Stimulated activated naive CD8-positive, alpha-beta T cell treated with anti-CD3 and anti-CD28 coated beads, Interleukin-15, Interleukin-2, amounts not matched to agents 100 U/mL and 50 U/mL, for 24 hours (primary cell): Measurements from ENCODE around the gene ANKRD28.

ENCODE experiments used
- ATAC-seq: fragments of 150-1000 bp; cut with Tn5 transposase; one replicate; pipeline ENCODE4 v1.10.0; 2021
- DNase-seq: peaks from one replicate; pipeline ENCODE4 v3.0.0; 2021

ANKRD28 gene

DNA sequence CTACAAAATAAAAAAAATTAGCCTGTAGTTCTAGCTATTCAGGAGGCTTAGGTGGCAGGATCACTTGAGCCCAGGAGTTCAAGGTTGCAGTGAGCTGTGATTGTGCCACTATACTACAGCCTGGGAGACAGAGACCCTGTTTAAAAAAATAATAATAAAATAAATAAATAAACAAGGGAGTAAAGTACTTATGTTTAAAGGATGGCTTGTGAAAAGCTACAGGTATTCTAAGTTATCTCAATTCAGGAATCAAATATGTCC is 74.2 kb downstream of the ANKRD28 start:
- ATAC-seq, result no peak
- no peak for DNase-seq

DNA sequence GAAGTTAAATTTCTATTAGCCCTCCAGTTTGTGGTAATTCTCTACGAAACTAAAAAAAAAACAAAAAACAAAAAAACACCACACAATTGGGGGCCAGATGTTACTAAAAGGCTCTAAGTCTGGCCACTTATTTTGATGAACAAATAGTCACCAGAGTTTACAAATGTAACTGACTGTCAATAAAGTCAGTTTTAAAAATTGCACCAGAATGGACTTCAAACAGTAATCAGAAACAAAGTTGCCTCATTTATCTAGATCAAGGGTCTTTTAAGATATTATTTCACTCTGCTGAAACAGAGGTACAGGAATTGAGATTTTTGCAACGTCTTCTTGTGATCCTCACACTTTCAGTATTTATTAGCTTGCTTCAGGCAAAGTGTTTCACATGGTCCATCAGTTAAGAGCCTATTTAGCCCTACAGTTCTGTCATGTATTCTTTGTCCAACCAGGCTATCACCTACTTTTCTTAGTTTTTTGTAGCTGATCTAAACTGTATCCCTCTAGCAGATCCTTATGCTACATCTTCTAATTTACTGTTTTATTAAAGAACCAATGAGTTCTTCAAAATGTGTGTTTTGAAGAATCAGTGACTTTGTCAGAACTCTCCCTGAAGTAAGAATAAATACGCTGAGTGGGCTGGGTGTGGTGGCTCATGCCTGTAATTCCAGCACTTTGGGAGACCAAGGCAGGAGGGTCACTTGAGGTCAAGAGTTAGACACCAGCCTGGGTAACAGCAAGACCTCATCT is 74.7 kb downstream of the ANKRD28 start:
- DNase-seq (no peak), ATAC-seq (no peak)

DNA sequence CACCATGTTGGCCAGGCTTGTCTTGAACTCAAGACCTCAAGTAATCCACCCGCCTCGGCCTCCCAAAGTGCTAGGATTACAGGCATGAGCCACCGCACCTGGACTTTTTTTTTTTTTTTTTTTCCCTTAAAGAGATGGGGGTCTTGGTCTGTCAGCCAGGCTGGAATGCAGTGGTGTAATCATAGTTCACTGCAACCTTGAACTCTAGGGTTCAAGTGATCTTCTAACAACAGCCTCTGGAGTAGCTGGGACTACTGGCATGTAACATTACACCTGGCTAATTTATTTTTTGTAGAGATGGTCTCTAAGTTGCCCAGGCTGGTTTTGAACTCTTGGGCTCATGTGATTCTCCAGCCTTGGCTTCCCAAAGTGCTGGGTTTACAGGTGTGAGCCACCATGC is 81.6 kb downstream of the ANKRD28 start:
- DNase-seq (no peak), ATAC-seq (no peak)

DNA sequence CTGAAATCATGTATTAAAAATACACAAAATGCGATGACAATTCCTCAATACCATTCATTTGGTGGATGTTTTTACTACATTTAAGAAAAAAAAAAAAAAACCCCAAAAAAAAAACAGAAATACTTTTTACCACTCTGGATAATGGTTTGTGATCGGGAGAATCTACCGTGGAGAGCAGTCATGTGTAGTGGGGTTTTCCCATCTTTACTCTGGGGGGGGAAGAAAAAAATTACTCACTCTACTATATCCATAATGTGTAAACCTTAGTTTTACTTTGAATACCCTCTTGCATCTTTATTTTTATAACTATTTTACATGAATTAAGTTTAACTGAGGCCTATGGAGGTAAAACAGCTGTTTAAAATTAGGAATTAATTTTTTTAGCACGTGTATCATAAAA is 83.3 kb downstream of the ANKRD28 start:
- ATAC-seq, result no peak
- no peak for DNase-seq

DNA sequence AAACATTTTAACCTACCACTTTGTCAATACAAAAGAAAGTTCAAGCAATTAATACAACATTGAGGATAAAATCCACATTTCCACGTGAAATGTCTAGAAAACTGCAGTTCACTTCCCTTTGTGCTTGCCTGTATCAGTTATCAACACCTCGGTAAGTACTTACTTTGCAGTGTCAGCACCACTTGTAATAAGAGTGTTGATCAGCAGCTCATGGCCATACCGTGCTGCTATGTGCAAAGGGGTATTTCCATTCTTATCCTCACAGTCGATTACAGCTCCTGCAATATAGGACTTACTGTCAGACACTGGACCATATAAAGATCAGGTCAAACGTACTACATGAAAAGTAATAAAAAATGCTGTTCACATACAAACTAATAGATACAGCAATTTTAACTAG is 84.4 kb downstream of the ANKRD28 start:
- DNase-seq (no peak), ATAC-seq (no peak)

DNA sequence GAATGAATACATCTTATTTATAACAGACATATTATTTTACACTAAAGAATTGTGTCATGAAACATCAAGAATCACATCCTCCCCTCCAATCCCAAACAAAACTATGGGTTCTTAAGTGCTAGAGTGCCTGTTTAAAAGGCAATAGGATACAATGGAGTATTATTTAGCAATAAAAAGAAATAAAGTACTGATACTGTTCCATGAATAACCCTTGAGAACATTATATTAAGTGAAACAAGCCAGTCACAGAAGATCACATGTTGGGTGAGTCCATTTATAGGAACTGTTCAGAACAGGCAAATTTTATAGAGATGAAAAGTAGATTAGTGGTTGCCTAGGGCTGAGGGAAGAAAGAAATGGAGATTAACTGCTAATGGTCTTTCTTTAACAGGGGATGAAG is 86.5 kb downstream of the ANKRD28 start:
- ATAC-seq (no peak), DNase-seq (no peak)

DNA sequence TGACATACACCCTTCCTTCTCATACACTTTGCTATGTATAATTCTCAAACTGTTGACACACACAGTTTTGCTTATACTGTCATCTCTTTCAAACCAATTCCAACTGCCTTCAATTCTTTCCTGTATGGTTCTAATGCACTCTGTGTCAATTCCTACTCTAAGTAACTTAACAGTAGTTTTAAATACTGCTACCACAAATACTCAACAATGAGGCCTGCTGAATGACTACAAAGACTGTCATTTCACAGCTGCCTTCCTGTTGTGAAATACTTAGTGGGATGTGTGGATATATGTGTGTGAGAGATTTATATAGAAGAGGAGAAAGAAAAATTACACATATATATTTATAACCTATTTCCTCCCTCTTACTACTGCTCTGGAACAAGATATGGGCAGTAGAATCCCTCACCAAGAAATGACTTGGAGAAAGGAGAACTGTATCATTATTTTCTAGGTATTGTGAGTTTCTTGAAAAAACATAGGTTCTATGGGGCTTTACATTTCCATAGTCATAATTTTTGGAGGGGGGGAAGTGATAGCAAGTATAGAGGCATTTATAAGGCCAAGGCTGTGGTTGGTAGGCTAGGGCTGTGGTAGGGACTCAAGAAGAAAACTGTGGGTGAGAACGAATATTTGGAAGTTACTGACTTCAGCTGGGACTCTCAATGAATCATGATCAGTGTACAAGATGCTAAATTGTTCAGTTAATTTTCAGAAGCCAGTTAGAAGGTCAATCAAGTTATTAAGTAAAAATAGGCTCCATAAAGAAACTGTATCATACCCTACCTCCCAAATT is 88.7 kb downstream of the ANKRD28 start:
- DNase-seq (no peak), ATAC-seq (no peak)

DNA sequence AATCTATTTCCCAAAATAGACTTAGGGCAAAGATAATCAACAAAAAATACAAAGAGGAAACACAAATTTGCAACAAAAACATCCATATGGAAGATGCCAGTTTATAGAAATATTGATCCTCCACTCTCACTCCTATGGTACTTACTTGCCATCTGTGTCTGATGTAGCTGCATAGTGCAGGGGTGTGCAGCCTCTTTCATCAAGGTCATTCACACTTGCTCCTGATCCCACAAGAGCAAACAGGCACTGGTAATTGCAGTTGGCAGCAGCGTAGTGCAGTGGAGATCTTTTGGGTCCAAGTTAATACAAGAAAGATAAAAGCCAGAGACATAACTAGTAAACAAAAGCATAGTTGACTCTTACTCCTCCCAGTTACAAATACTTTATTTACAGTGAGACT is 90.0 kb downstream of the ANKRD28 start:
- no peak for DNase-seq
- no peak for ATAC-seq

DNA sequence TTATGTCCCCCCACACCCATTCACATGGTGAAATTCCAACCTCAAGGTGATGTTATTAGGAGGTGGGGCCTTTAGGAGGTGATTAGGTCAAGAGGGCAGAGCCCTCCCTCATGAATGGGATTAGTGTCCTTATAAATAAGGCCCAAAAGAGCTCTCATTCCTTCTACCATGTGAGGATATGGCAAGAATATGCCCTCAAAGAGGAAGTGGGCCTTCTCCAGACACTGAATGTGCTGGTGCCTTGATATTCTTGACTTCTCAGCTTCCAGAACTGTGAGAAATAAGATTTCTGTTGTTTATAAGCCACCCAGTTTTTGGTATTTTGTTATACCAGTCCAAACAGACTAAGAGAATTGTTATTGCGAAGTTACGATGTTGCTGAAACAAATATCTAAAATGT is 94.4 kb downstream of the ANKRD28 start:
- ATAC-seq (no peak), DNase-seq (no peak)

DNA sequence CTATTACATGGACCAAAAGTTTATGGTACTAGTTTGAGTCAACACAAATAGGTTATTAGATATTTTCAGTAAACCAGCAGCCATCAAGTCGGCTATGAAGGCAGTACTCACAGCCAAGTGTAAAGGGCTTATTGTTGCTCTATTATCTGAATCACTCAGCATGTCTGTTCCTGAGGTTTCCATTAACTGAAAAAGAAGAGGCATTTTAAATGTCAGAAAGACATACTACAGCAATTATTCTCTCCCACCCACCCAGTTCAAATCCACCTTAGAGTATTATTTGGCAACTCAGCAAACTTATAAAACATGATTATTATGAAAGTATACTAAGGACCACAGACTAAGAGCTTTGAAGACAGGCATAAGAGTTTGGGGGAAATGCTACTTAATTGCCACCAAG is 103.2 kb downstream of the ANKRD28 start:
- DNase-seq (no peak), ATAC-seq (no peak)

DNA sequence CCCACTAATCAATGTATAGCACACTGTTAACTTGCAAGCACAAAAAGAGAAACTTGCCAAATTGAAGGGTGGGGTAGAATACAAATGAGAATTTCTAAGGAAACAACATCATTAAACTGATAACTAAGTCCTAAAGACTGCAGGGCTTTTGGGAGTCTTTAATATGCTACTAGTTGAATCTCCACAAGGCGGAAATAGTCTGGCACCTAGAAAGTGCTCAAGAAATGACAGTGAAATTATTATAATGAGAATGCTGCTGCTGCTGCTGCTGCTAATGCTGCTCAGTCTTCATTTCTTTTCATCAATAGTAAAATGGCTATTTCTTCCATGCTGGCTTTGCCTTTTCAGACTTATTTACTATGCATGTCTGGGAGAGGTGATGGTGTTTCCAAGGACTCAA is 104.4 kb downstream of the ANKRD28 start:
- DNase-seq (no peak), ATAC-seq (no peak)

DNA sequence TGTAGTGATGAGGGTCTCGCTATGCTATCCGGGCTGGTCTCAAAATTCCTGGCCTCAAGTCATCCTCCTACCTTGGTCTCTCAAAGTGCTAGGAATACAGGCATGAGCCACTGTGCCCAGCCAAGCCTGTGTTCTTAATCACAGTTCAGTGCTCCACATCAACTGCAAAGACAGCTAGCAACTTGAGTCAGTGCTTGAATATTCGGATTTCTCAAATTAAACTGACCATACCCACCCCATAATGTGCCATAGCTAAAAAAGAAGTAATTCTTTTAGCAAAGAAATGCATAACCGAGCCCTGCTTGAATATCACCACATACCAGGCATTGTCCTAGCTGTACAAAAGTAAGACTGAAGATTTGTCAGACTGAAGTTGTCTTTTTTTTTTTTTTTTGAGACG is 107.0 kb downstream of the ANKRD28 start:
- no peak for ATAC-seq
- no peak for DNase-seq

DNA sequence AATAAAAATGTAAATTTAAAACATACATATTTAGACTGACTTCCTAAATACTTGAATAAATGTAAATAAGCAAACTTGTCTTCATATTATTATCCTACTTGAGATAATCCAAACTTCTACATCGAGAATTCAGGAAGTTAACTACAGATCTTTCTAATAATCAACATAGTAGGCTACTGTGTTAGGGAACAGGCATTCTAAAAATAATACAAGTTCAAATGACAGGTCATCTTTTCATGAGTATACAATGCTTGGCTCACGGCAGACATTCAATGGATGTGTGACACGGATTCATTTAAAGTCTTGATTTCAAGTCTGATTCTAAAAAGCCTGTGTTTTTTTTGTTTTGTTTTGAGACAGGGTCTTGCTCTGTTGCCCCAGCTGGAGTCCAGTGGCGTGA is 107.5 kb downstream of the ANKRD28 start:
- DNase-seq, result no peak
- ATAC-seq, result no peak

DNA sequence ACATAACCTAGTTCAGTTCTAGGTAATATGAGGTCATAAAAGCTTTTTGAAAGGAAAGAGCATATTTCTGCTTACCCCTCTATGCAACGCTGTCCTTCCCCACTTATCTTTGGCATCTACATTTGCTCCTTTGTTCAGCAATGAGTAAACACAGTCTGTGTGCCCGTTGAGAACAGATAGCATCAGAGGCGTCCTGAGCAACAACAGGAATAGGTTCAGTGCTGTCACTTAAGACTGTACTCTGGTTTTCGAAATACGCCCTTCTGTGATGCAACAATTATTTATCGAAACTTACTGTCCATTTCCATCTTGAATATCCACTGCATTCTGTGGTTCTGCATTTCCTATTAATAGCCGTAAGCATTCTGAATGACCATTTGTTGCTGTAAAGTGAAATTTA is 111.9 kb downstream of the ANKRD28 start:
- DNase-seq (no peak), ATAC-seq (no peak)

DNA sequence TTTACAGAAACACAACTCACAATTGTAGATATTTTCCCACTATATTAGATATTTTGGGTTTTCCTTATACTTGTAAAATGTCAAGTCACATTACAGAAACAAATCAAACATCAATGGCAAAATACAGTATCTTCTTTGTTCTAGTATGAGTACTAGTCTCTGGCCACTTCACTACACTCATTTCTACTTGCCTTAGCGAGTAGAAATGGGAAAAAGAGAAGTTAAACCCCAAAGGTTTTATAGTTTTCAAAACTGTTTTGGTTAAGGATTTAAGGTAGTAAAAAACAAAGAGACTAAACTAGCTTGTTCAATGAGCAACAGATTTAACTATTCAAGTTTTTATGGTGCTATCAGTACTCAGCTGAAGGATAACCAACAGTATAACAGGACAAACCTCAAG is 114.5 kb downstream of the ANKRD28 start:
- ATAC-seq (no peak), DNase-seq (no peak)

DNA sequence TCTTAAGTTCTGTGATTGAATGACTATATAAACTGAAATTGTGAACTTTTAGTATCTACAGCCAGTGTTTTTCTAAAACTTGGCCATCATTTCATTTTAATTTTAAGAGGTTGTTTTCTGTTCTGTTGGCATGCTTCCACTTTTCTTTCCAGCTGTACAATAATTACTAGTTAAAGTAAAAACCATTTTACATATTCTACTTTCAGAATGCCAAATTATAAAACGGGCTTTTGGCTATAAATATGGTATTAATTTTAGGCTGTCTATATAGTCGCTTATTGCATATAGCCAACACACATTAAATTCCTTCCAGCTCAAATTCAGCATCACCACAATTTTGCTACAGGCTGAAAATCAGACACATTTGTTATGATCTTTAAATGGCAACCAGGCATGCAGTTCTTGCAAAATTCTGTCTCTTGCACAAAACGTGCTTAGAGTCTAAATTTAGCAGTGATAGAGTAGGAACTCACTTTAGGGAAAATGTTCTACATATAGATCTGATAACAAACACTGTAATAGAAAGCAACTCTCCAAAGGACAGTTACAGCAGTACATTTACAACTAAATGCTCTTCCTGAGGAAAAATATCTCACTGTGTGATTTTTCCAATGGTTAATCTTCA is 115.1 kb downstream of the ANKRD28 start:
- DNase-seq (no peak), ATAC-seq (no peak)

DNA sequence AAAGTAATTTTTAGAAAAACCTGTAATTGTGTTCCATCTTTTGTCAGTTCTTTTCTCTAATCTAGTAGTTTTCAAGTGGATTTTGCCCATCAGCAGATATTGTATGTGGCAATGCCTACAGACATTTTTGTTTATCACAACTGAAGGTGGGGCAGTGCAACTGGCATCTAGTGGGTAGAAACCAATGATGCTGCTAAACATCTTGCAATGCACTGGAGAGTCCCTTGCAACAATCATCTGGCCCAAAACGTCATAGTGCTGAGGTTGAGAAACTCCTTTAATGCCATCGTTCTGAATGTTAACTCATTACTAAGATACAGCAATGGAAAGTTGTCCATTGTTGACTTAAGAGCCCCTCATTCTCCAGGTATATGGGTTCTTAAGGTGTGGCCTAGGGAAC is 116.1 kb downstream of the ANKRD28 start:
- no peak for ATAC-seq
- DNase-seq, result no peak

DNA sequence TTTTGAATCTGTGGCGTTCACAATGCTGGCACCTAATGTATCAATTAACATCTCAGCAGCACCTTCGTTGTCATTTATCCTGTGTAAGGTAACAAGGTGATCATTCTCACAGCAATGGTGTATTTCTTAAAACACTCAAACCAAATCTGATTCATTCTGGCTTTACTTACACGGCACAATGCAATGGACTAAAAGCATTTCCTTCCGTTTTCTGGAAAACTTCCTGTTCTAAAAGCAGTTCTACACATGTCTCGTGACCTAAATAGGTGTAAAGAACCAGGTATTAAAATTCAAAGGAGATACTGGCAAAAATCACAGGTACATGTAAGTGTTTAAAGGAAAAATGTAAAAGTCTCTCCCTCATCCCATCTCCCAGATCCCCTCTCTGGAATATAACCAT is 118.5 kb downstream of the ANKRD28 start:
- ATAC-seq (no peak), DNase-seq (no peak)

DNA sequence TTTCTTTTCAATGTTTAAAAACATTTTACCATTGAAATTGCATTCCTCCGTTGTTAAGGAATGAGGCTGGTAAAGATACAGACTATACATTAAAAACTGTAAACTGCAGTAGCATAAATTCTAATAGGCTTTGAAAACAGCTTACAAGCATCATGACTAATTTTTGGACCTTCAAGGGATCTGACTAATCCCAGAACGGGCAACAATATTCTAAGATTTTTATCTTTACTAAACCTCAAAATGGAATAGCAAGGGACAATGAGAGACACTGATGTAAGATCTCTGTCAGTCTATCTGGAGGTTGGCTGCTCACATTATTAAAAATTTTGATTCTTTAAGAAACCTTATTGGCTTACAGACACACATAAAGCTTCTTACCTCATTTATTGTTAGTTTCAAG is 121.5 kb downstream of the ANKRD28 start:
- ATAC-seq (no peak), DNase-seq (no peak)

DNA sequence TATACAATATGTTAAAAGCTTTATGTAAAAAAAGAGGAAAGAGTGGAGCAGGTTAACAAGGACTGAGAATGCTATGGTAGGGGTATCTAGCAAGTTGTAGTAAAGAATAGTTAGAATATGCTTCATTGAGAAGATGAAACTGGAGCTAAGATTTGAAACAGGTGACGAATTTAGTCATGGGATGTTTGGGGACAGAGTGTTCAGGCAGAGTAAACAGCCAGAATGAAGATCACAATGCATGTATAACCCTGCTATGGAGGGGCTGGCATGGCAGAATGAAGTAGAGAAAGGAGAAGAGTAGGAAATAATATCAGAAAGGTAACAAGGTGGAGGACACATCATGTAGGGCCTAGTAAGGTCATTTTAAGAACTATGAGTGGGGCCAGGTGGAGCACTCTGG is 124.2 kb downstream of the ANKRD28 start:
- ATAC-seq (no peak), DNase-seq (no peak)

DNA sequence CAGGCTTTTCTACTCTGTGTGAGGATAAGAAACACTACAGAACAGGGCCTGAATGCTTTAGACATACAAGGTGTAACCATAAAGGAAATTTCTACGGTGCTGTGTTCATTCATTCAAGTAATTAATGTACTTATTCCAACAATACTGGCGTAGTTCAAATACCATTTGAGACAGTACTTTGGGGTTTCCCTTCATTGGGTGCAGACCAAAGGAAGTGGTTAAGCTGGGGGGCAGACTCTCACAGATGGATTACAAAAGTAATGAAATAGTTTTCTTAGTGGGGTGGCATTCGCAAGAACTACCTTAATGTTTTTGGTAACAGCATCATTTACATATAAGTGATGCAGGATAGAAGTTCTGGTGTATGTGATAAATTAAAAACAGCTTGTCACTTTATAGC is 130.3 kb downstream of the ANKRD28 start:
- DNase-seq (peak; percentile 34), ATAC-seq (peak; percentile 88)

DNA sequence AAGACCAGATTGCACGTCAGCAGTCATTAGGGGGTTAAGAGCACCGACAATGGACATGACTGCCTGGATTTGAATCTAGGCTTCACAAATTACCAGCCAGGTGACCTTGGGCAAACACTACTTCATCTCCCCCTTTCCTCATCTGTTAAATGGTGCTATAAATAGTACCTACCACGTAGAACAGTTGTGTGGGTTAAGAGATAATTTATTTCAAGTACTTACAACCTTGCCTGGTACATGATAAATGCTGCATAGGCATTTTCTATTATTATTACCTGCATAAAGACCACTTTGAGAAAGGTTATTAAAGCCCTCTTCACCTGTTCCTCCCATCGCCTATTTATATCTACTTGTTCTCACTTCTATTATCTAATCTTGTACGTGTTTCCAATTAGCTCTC is 131.5 kb downstream of the ANKRD28 start:
- DNase-seq, result no peak
- no peak for ATAC-seq

DNA sequence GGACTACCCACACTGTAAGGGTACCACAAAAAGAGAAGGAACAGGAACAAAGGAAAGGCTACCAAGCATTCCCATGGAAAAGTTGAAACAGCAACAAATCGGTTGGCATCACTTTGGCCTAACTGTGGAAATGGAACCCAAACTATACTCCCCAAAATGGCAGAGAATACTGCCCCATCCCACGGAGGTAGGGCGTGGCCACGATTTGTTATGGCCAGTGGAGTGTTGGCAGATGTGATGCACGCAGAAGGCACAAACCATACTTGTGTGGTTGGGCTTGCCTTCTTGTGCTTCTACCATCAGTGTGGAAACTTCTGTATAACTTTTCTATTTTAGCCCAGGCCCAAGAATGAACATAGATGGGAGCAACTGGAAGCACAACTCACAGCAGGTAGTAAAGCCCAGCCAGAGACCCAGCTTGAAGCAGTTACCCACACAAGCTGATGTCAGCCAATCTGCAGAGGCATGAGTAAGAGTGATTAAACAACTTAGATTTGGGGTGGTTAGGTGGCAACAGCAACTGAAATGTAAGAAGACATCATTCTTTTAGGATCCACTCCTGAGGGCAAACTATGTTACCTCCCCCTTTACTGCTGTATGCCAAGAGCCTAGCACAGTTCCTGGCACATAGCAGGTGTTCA is 132.1 kb downstream of the ANKRD28 start:
- ATAC-seq (no peak), DNase-seq (no peak)
